Measurements from ENCODE around the gene LCOR.

- TF ChIP-seq CTCF (IDR thresholded peaks at IDR 0.05) (no peak), POLR2AphosphoS5 (IDR thresholded peaks at IDR 0.05) (no peak), POLR2A (IDR thresholded peaks at IDR 0.05) (no peak), EP300 (IDR thresholded peaks at IDR 0.05) (no peak)
Observed at GRCh38 chr10:96834120-96834519, 2.0 kb downstream of the LCOR start.
